GM20000 (cell line): ENCODE results near the gene HDAC1.

Experiments
- DNase-seq: peaks from one replicate; pipeline ENCODE4 v3.0.0; 2012; ENCODE audit warnings: low spot score
- CTCF ChIP-seq: IDR thresholded peaks from 2 replicates; pipeline ENCODE4 v1.5.1; 2012; ENCODE audit warnings: mild to moderate bottlenecking, control low read depth; ENCODE audit errors: extremely low read depth, missing control alignments

HDAC1 gene

DNA sequence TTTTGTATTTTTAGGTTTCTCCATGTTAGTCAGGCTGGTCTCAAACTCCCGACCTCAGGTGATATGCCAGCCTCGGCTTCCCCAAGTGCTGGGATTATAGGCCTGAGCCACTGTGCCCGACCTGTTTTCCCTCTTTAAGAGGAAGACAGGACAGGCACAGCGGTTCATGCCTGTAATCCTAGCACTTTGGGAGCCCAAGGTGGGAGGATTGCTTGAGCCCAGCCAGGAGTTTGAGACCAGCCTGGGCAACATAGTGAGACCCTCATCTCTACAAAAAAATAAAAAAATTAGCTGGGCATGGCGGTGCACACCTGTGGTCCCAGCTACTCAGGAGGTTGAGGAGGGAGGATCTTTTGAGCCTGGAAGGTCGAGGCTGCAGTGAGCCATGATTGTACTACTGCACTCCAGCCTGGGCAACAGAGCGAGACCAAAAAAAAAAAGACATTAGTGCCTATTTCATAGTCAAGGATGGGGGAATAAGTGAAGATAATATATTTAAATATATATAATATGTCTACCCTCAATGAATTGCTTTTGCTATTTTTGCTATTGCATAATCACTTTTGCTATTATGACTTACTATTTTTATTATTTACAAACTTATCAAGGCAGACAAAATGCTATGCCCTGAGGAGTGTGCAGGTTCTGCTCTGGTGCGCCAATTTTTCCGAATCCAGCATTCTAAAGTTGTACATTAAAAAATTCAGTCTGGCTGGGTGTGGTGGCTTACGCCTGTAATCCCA lies 26.4 kb downstream of the HDAC1 start:
- no peak for DNase-seq
- no peak for TF ChIP-seq CTCF

DNA sequence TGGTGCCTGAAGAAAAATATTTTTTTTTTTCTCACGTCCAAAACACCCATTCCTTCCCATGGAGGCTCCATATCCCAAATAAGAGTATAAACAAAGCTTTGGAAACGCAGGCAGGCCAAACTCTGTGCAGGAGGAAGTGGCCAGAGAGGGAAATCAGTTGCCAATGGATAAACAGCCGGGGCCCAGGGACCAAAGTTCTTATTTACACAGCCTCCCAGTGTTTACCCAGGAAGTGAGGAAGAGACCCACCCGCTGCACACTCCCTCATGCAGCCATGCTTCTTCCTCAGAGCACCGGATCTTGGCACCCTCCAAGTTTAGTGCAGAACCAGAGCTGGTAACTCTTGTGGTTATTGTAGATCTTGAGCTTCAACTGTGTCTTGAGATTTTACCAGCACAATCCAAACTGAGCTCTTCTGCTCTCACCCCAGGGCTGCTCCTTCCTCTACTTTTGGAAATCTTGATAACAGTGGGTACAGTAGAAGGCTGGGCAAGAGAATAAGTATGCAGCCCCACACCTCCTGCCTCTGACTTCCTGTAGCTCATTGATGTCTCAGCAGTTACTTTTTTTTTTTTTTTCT lies 29.9 kb downstream of the HDAC1 start:
- no peak for TF ChIP-seq CTCF
- no peak for DNase-seq

- TF ChIP-seq CTCF, result no peak
- DNase-seq, result no peak
Measured at GRCh38 chr1:32327204-32327603, 35.3 kb downstream of the HDAC1 start.

- TF ChIP-seq CTCF, result no peak
- no peak for DNase-seq
Measured at GRCh38 chr1:32329931-32330466, 38.1 kb downstream of the HDAC1 start.

GRCh38 chr1:32330558-32331151 lies 38.8 kb downstream of the HDAC1 start:
- no peak for DNase-seq
- no peak for TF ChIP-seq CTCF

GRCh38 chr1:32331549-32331948 lies 39.7 kb downstream of the HDAC1 start:
- TF ChIP-seq CTCF, result no peak
- DNase-seq, result no peak

- no peak for DNase-seq
- TF ChIP-seq CTCF, result no peak
Measured at GRCh38 chr1:32332290-32333079, 40.6 kb downstream of the HDAC1 start.
